ENCODE results near the gene GPR3. TPM values are rescaled to one million over a fixed set of nuclear protein-coding genes. Genes with fewer than 3 reads are reported as not detected.

Gene GPR3
- total and polyA plus RNA-seq, 2 of the 8 experiments (the other 6 are each of a cell fraction or from before 2014, with no cell fraction given), result 9.9 to 26.5 TPM

DNA sequence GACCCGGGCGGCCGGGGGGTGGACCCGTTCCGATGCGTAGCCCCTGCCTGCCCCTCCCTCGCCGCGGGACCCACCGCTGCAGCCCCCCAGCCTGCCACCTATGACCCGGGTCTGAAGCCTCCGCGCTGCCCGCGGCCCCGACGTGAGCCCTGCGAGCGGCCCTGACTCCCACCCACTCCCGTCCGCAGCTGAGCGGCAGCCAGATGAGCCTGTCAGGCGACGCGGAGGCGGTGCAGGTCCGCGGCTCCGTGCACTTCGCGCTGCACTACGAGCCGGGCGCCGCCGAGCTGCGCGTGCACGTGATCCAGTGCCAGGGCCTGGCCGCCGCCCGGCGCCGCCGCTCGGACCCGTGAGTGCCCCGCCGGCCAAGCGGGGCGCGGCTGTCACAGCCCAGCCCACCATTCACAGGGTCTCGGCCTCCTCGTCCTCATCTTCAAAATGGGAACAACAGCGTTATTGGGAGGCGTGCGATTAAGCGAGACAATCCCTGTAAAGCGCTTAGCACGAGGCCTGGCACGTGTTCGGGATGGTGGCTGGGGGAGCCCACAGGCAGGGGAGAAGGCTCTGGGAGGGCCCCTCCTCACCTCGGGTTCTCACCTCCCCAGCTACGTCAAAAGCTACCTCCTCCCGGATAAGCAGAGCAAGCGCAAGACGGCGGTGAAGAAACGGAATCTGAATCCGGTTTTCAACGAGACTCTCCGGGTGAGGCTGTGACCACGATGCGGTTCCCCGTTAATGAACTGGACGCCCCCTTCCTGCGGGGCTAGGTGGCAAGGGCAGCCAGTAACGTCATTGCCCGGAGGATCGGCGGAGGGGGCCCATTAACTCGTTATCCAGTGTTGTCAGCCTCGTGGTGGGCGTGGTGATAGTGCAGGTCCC lies 42.4 kb upstream of the GPR3 start (continued):
- no peak for TF ChIP-seq POLR2AphosphoS5 (IDR thresholded peaks at IDR 0.05; ENCODE audit: low read depth, low read length)
- TF ChIP-seq SIX5 (IDR thresholded peaks at IDR 0.05; ENCODE audit: low read depth, low read length), result no peak
- no peak for TF ChIP-seq RXRA (IDR thresholded peaks at IDR 0.05; ENCODE audit: insufficient read depth, low read depth, low read length)
- no peak for TF ChIP-seq SP2 (IDR thresholded peaks at IDR 0.05; ENCODE audit: low read length)
- TF ChIP-seq EP300 (IDR thresholded peaks at IDR 0.05; ENCODE audit: borderline replicate concordance in 1 of 2, low read depth in 2 of 2, low read length in 2 of 2), result no peak; a peak in 1 of 3 replicates
- no peak for TF ChIP-seq FOSL1 (IDR thresholded peaks at IDR 0.05; ENCODE audit: insufficient read depth, low read depth, low read length)
- no peak for TF ChIP-seq CEBPB (IDR thresholded peaks at IDR 0.05; ENCODE audit: low read depth, low read length)
- TF ChIP-seq JUN (IDR thresholded peaks at IDR 0.05; ENCODE audit: low read depth, low read length), result no peak
- TF ChIP-seq RAD21 (IDR thresholded peaks at IDR 0.05 in 1 of 2, conservative IDR thresholded peaks at IDR 0.05 in 1 of 2; ENCODE audit: low read depth in 2 of 2, low read length in 2 of 2), result no peak
- TF ChIP-seq CHD1 (IDR thresholded peaks at IDR 0.05; ENCODE audit: low read depth, low read length), result no peak
- TF ChIP-seq PHF8 (conservative IDR thresholded peaks at IDR 0.05; ENCODE audit: low read depth, low read length), result 0 out of 2 replicates have a peak, but pooled peaks have one; percentile 4
- TF ChIP-seq TEAD4 (IDR thresholded peaks at IDR 0.05; ENCODE audit: low read depth, low read length), result no peak
- no peak for TF ChIP-seq GTF2F1 (IDR thresholded peaks at IDR 0.05; ENCODE audit: borderline replicate concordance, low read depth, low read length)
- TF ChIP-seq POLR2A (IDR thresholded peaks at IDR 0.05; ENCODE audit: control extremely low read depth in 1 of 2, low read depth in 2 of 2, low read length in 2 of 2), result 0 out of 3 replicates have a peak, but pooled peaks of 1 of the 2 experiments have one; percentile 24
- no peak for TF ChIP-seq RFX5 (IDR thresholded peaks at IDR 0.05; ENCODE audit: borderline replicate concordance, low read depth, low read length)
- TF ChIP-seq, protein P1, sequence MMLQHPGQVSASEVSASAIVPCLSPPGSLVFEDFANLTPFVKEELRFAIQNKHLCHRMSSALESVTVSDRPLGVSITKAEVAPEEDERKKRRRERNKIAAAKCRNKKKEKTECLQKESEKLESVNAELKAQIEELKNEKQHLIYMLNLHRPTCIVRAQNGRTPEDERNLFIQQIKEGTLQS (IDR thresholded peaks at IDR 0.05; ENCODE audit: insufficient read depth, low read depth, low read length), result no peak
- TF ChIP-seq, protein P2, sequence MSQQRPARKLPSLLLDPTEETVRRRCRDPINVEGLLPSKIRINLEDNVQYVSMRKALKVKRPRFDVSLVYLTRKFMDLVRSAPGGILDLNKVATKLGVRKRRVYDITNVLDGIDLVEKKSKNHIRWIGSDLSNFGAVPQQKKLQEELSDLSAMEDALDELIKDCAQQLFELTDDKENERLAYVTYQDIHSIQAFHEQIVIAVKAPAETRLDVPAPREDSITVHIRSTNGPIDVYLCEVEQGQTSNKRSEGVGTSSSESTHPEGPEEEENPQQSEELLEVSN (IDR thresholded peaks at IDR 0.05), result peak; percentile 89; the same call in 1 of the 2 replicates
- no peak for TF ChIP-seq CBX5 (IDR thresholded peaks at IDR 0.05; ENCODE audit: low read depth, low read length)
- TF ChIP-seq, protein P3, sequence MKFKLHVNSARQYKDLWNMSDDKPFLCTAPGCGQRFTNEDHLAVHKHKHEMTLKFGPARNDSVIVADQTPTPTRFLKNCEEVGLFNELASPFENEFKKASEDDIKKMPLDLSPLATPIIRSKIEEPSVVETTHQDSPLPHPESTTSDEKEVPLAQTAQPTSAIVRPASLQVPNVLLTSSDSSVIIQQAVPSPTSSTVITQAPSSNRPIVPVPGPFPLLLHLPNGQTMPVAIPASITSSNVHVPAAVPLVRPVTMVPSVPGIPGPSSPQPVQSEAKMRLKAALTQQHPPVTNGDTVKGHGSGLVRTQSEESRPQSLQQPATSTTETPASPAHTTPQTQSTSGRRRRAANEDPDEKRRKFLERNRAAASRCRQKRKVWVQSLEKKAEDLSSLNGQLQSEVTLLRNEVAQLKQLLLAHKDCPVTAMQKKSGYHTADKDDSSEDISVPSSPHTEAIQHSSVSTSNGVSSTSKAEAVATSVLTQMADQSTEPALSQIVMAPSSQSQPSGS (IDR thresholded peaks at IDR 0.05; ENCODE audit: low read length), result no peak
- TF ChIP-seq TCF12 (IDR thresholded peaks at IDR 0.05; ENCODE audit: low read depth, low read length), result no peak
- no peak for TF ChIP-seq YY1 (IDR thresholded peaks at IDR 0.05; ENCODE audit: low read depth, low read length)

Data from H1 (cell line).